GM20000 (cell line): Measurements from ENCODE around the gene CCR3.

ENCODE experiments used
- DNase-seq: peaks from one replicate; pipeline ENCODE4 v3.0.0; 2012; ENCODE audit warnings: low spot score
- TF ChIP-seq, protein P1 (sequence below): IDR thresholded peaks from 2 replicates; pipeline ENCODE4 v1.5.1; 2012; ENCODE audit warnings: mild to moderate bottlenecking, control low read depth; ENCODE audit errors: extremely low read depth, missing control alignments

The CCR3 gene

DNA sequence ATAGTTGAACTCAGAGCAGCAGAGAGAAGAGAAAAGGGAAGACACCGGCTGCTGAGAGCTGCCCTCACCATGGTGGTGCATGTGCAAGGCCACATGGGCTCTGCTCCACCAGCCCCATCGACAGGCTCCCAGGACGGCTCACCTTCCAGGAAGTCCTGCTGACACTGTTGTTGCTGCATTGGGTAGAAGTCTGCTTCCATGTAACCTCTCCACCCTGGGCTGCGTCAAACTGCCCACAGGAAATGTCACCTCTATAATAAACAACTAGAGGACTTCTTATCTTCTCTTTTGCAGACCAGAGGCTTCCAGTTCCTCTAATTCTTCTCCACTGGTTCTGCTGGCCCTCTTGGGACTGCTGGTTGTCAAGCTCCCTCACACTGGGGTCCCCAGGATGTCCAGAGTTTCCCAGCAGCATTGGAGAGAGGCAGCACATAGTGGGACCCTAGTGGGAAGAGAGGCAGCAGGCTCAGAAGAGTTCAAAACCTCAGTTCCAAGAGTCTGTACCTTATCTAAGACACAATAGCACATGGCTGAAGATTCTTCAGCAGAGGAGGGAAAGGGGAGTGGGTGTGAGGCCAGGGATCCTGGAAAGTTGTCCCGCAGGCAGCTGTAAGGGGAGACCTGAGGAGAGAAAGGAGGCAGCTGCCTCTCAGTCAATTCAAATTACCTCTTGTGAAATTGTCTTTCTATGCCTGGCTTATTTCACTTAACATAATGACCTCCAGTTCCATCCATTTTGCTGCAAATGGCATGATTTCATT is 5.8 kb upstream of the CCR3 start:
- TF ChIP-seq, protein P1, sequence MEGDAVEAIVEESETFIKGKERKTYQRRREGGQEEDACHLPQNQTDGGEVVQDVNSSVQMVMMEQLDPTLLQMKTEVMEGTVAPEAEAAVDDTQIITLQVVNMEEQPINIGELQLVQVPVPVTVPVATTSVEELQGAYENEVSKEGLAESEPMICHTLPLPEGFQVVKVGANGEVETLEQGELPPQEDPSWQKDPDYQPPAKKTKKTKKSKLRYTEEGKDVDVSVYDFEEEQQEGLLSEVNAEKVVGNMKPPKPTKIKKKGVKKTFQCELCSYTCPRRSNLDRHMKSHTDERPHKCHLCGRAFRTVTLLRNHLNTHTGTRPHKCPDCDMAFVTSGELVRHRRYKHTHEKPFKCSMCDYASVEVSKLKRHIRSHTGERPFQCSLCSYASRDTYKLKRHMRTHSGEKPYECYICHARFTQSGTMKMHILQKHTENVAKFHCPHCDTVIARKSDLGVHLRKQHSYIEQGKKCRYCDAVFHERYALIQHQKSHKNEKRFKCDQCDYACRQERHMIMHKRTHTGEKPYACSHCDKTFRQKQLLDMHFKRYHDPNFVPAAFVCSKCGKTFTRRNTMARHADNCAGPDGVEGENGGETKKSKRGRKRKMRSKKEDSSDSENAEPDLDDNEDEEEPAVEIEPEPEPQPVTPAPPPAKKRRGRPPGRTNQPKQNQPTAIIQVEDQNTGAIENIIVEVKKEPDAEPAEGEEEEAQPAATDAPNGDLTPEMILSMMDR: no peak
- DNase-seq: no peak

DNA sequence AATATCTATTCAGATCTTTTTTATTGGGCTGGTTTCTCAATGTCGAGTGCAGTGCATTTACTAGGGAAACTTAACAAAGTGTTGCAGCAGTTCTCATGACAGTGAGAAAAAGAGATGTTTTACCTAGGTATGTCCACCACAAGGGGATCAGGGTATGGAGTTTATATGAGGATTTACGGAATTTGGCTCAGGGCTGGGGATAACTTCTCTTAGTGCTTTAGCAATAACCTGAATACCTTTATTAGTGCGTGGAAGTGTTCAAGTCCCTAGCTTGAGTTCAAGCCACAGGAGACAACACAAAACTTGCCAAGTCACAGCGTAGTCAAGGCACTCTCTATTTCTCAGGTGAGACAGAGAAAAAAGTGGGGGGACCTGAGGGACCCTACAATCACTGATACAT is 3.9 kb upstream of the CCR3 start:
- TF ChIP-seq, protein P1: no peak
- DNase-seq: no peak

DNA sequence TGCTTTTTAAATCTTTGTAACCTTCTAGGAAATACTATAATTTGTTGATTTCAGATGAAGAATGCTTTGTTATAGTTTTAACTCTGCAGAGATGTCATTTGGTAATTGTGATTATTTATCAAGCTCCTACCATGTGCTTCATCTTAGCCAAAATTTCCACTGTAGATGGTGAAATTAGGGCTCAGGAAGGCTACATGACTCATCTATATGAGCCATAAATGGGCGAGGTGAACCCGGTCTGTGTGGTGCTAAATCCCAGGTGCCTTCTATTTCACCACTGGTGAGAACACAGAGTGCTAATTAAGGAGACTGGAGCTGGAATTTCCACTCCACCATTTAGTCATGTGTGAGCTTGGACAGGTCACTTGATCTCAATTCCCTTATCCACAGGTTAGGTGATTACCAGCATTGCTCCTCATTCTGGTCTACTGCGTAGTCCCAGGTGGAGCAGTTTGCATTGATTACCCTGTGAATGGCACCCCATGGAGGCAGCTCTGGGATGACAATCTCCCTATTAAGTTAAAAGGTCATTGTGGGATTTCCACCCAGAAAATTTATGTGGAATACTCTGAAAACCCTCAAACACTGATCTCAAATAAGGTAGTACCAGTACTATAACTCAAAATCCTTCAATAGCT is 2.8 kb upstream of the CCR3 start:
- TF ChIP-seq, protein P1: no peak
- DNase-seq: no peak

DNA sequence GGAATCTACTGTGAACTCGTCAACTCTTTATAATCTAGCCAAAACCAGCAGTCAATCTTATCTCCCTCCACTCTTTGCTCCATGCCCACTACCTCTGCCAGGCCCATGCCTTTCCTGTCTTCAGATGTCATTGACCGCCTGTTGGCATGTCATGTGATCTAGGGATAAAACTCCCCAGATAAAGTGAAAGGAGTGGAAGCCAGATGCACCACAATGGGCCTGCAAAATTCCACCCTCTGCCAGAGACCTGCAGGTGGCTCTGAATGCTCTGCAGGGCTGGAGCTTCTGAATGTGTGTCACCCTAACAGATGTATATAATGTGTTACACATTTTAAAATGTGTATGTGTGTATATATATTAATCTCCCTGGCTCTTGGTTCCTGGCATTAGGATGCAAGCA is 2.3 kb upstream of the CCR3 start:
- TF ChIP-seq, protein P1: no peak
- no peak for DNase-seq

DNA sequence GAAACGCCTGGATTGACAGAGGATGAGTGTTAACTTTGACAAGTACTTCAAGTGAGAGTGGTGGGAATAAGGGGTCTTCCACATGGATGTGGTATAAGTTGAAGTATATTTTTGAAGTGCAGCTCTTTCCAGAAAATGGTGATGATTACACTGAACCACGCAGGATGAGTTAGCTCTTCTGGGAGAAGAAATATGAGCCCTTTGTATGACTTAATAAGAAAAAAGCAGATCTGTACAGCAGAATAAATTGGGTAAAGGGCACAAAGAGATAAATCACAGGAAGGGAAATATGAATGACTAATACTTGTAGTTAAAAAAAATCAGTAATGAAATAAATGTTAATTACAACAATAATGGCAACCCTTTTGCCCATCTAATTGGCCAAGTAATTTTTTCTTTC is 1.3 kb downstream of the CCR3 start:
- no peak for DNase-seq
- TF ChIP-seq, protein P1: no peak

DNA sequence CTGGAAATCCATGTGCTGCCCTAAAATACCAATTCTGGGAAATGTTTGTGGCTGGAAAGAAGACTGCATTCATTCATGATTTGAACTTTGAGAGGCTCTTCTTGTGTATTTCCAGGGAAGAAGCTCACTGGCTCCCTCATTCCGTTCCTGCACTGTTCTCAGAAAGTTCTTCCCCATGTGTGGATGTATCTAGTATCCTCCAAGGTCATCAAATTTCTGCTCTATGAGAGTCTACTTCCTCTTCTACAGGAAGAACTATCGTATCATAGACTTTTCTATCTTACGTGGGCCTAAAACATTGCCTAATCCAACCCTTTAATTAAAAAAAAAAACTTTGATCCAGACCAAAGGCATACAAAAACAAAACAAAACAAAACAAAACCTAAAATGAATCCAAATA is 2.9 kb downstream of the CCR3 start:
- no peak for DNase-seq
- TF ChIP-seq, protein P1: no peak

DNA sequence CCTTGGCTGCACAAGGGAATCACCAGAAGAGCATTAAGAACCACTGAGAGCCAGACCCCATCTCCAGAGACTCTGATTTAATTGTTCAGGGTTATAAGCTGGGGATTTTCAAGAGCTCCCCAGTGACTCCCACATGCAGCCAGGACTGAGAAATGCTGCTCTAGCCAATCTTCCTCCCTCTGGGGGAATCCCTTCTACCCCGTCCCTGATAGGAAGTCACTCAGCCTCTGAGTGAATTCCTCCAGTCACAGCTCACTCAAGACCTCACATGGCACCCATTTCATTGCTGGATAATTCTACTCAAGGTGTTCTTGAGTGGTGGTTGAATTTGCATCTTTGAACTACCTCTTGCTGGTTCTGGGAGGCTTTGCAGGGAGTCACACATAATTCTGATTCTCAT is 10.7 kb downstream of the CCR3 start:
- TF ChIP-seq, protein P1: no peak
- DNase-seq: no peak
